Omental fat pad (tissue), 4 donors: ENCODE results near the gene SND1. TPM values are rescaled to one million over a fixed set of nuclear protein-coding genes. Genes with fewer than 3 reads are reported as not detected.

Source experiments
- ATAC-seq: fragments of 150-250 bp; one replicate; pipeline ENCODE4 v1.9.1; 2016; ENCODE audit warnings: mild to moderate bottlenecking, moderate library complexity; ENCODE audit not compliant: low FRiP score
- DNase-seq: peaks from one replicate; pipeline ENCODE4 v3.0.0-alpha.2; 2019; ENCODE audit warnings: low spot score
- total RNA-seq, 4 donors: library from RNA; depleted of rRNA; stranded (reverse); fragments of >200 nt; gene quantifications; one replicate each; pipeline ENCODE4 v1.1.0, GENCODE V29; 2016
- TF ChIP-seq, protein P1 (sequence below), 3 donors: fragments of 450-650 bp; IDR thresholded peaks; one replicate each; pipeline ENCODE4 v1.5.1; 2016 to 2017; ENCODE audit warnings: antibody characterized with exemption in 3 of 3, mild to moderate bottlenecking in 3 of 3, moderate library complexity in 2 of 3

Gene SND1
- total RNA-seq, 4 donors from 2014 or later, result 90.8 to 140 (median 125) TPM

DNA sequence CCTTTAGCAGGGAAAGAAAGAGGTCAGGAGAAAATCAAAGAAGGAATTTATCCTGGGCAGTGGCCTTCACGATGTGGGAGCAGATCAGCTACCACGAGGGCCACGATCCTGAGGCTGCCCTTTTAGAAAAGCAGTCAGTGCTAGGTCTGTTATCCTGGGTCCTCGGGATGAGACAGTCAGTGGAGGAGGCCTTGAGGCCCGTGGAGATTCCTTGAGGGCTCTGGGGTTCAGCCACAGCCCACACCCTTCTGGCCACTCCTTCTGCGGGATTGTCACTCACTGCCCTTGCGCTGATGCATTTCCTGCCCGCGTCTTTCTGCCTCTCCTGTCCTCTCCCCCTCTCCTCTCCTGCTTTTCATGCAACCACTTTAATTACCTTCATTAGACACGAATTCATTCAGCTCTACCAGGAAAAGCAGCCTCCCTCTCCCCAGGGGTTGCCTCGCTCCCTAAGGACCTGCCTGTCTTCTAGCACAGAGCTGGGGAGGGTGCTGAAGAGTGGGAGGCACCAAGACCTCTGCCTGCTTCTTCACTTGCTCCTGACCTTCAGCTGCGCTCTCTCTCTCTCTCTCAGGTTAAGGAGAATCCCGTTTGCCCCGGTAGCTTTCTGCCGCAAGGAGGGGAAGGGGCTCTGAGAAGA is 421.8 kb downstream of the SND1 start:
- TF ChIP-seq, protein P1, sequence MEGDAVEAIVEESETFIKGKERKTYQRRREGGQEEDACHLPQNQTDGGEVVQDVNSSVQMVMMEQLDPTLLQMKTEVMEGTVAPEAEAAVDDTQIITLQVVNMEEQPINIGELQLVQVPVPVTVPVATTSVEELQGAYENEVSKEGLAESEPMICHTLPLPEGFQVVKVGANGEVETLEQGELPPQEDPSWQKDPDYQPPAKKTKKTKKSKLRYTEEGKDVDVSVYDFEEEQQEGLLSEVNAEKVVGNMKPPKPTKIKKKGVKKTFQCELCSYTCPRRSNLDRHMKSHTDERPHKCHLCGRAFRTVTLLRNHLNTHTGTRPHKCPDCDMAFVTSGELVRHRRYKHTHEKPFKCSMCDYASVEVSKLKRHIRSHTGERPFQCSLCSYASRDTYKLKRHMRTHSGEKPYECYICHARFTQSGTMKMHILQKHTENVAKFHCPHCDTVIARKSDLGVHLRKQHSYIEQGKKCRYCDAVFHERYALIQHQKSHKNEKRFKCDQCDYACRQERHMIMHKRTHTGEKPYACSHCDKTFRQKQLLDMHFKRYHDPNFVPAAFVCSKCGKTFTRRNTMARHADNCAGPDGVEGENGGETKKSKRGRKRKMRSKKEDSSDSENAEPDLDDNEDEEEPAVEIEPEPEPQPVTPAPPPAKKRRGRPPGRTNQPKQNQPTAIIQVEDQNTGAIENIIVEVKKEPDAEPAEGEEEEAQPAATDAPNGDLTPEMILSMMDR (IDR thresholded peaks at IDR 0.05), result no peak
- DNase-seq (no peak), ATAC-seq (no peak)

DNA sequence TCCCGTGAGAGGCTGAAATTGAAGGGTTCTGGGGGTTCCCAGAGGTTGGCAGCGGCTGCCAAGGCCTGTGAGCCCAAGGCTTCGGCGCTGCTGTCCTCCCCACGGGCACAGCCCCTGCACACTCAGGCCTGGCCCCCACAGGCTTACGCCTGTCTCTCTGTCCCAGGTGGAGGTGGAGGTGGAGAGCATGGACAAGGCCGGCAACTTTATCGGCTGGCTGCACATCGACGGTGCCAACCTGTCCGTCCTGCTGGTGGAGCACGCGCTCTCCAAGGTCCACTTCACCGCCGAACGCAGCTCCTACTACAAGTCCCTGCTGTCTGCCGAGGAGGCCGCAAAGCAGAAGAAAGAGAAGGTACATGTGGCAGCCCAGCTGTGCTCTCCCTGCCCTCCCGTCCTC is 422.3 kb downstream of the SND1 start:
- TF ChIP-seq, protein P1 (IDR thresholded peaks at IDR 0.05), result no peak
- ATAC-seq (no peak), DNase-seq (no peak)

DNA sequence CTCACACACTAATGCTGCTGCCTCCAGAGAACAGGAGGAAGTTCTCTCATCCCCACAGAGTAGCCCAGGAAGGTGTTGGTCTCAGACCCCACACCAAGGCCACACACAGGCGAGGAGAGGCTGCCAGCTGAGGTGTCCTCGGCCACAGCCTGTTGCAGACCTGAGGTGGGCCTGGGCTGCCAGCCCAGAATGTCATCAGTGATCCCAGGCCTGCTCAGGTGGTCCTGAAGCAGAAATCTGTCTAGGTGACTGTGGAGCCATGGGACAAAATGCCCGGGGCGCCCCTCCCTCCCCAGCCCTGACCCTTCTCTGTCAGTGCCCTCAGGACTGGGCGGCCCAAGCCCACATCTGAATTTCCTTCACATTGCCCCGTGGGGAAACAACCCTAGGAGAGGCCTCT is 422.7 kb downstream of the SND1 start:
- DNase-seq (no peak), ATAC-seq (no peak)
- TF ChIP-seq, protein P1 (IDR thresholded peaks at IDR 0.05), result no peak

DNA sequence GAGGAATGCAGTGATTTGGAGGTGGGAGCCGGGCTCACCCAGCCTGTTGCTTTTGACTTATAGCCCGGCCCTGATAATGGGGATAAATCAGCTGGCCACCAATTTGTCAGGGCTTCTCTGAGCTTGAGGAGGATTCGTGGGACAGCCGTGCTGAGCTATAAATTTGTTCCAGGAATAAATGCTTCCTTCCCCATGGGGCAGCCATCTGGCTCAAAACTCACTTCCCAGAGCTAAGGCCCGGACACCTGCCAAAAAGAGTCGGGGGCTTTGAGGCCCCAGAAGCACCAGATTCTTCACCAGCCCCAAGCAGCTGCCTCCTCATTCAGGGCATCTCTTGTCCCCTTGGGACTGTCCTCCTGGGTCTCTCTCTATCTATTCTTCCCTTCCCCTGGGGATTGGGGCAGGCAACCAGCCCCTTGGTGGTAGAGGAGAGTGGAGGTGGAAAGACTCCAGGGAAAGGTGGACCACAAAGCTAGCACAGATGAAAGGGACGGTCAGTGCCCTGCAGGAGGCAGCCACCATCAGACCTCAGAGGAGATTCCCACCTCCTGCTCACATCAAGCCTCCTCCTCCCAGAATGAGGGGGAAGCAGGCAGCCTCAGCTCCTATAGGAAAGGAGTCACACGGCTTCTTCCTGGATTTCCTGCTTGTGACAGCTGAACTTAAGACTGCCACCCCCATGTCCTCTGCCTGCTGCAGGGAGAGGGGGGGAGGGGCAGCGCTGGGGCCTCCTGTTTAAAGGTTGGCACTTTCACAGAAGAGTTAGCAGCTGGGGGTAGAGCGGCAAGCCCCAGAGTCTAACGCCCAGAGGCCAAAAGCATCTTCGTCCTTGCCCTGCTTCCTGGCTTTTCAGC is 423.5 kb downstream of the SND1 start:
- ATAC-seq (no peak), DNase-seq (no peak)
- TF ChIP-seq, protein P1 (IDR thresholded peaks at IDR 0.05), result no peak

DNA sequence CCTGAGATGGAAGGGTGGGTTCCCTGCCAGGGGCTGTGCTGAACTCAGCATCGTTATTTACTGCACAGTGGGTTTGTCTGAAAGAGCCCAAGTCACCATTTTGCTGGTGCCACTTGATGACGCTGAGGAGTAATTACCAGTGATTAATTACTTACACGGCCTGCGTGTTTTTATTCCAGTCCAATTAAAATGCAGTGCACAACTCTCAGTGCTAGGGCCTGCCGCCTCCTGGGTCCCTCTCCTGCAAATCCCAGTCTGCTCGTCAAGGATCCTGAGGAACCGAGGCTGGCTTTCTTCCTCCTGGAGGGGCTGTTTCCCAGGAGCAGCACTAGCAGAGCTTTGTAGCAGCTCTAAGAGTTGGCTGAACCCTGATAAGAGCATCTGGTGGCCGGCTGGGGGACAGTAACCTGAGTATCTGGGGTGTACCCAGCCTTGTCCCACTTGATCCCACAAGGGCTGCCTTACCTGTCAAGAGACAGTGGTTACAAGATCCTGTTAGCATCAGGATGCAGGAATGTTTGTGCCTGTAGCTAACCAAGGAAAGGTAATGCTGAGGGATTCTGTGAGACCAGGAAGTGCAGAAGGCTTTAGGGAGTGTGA is 424.3 kb downstream of the SND1 start:
- ATAC-seq (no peak), DNase-seq (no peak)
- TF ChIP-seq, protein P1 (IDR thresholded peaks at IDR 0.05), result no peak

DNA sequence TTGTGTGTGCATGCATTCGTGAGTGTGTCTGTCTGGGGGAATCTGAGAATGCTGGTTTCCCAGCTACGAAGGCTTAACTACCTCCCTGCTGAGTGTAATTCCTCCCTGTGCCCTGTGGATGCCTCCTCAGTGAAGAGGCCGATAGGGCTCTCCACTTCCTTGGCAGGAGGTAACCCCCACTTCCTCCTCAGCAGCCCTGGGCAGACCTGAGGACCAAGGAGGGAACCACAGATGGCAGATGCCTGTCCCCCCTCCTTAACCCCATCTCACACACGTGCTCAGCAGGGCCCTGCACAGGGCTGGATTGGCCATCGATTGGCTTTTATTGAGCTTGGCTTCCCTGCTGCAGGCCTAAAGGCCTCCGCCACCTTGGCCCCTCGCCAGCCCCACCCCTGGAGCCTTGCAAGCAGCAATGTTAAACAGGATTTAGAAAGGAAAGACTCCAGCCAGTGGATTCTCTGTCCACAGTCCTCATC is 424.8 kb downstream of the SND1 start:
- TF ChIP-seq, protein P1 (IDR thresholded peaks at IDR 0.05), result no peak
- no peak for DNase-seq
- no peak for ATAC-seq
